Right lobe of liver (tissue), 4 donors: Measurements from ENCODE around the gene BCL2L1.

Experiments used
- POLR2A ChIP-seq: fragments of 450-650 bp; IDR thresholded peaks from one replicate; pipeline ENCODE4 v1.6.1; 2017; ENCODE audit warnings: antibody characterized with exemption, mild to moderate bottlenecking
- TF ChIP-seq, protein P1 (sequence below), 4 donors: fragments of 200-600 bp in 3 of 4; fragments of 450-650 bp in 1 of 4; IDR thresholded peaks; one replicate each; pipeline versions ENCODE4 v1.5.1 to v1.8.0; 2016 to 2022; ENCODE audit warnings: antibody characterized with exemption in 4 of 4, mild to moderate bottlenecking in 2 of 4
- donor health status: DM: no; HTN: no; CAD: no.
- donor health status: DM: no; HTN: no; CAD: no.
- donor health status: DM: no; HTN: yes; CAD: no.

DNA sequence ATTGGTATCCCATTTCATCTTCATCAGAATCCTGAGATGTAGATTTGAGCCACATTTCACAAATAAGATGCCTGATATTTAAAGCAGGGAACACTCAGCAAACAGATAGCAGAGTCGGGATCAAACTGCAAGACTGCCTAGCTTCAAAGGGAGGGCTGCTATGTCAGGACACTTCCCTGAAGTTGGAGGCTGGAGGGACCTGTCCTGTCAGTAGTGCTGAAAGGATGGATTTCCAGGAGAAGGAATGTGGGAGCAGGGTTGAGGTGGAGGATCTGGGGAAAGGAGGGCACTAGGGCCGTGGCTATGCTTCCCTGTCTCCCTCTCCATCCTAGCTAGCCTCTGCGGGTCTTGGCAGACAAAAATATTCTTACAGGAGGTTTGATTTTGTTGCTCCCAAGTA lies 52.8 kb downstream of the BCL2L1 start:
- TF ChIP-seq, protein P1, sequence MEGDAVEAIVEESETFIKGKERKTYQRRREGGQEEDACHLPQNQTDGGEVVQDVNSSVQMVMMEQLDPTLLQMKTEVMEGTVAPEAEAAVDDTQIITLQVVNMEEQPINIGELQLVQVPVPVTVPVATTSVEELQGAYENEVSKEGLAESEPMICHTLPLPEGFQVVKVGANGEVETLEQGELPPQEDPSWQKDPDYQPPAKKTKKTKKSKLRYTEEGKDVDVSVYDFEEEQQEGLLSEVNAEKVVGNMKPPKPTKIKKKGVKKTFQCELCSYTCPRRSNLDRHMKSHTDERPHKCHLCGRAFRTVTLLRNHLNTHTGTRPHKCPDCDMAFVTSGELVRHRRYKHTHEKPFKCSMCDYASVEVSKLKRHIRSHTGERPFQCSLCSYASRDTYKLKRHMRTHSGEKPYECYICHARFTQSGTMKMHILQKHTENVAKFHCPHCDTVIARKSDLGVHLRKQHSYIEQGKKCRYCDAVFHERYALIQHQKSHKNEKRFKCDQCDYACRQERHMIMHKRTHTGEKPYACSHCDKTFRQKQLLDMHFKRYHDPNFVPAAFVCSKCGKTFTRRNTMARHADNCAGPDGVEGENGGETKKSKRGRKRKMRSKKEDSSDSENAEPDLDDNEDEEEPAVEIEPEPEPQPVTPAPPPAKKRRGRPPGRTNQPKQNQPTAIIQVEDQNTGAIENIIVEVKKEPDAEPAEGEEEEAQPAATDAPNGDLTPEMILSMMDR (IDR thresholded peaks at IDR 0.05): no peak
- no peak for TF ChIP-seq POLR2A
